Cardiac fibroblast (primary cell): ENCODE data around the gene ZFP92.

Source experiments
- DNase-seq, 2 donors: peaks; one replicate each; pipeline versions ENCODE4 v3.0.0 to v3.0.0-alpha.2; 2010; ENCODE audit warnings: low read depth in 2 of 2
- H3K4me3 ChIP-seq, 2 donors: replicated peaks in 1 of 2; 1 replicate in 1 of 2; 2 replicates in 1 of 2; pipeline ENCODE4 v1.5.1; 2011; ENCODE audit warnings: low read depth in 2 of 2, low read length in 2 of 2, mild to moderate bottlenecking in 2 of 2, moderate library complexity in 1 of 2
- TF ChIP-seq, protein P1 (sequence below): IDR thresholded peaks from one replicate; pipeline ENCODE4 v1.5.1; 2011; ENCODE audit warnings: low read depth, mild to moderate bottlenecking, low read length, inconsistent platforms

ZFP92 gene

DNA sequence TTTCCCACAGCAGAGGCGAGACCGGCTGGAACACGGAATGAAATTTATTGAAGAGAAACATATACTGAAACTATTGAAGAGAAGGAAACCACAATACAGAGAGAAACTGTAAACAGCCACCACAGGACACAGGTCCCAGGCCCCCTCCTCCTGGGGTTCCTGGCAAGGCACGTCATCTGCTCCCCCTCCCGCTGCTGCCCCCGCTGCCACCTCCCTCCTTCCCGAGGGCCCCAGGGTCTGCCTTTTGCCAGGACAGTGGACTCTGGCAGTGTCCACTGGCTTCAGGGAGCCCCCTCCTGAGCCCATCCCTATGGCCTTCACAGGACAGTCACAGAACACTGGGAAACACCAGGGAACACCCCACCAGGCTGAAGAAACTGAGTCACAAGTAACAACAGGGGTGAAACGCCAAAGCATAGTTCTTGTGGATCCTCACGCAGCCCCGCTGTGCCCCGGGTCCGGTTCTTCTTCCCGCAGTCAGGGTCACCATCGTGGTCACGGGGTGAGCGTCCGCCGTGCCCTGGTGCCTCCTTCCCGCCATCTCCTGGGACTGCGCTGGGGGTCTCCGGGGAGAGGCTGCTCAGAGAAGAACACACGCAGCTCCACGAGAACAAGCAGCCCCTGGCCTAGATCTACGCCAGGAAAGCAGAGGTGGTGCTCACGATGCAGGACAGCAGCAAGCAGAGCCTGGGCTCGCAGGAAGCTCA lies 15.5 kb upstream of the ZFP92 start:
- DNase-seq, result no peak
- TF ChIP-seq, protein P1, sequence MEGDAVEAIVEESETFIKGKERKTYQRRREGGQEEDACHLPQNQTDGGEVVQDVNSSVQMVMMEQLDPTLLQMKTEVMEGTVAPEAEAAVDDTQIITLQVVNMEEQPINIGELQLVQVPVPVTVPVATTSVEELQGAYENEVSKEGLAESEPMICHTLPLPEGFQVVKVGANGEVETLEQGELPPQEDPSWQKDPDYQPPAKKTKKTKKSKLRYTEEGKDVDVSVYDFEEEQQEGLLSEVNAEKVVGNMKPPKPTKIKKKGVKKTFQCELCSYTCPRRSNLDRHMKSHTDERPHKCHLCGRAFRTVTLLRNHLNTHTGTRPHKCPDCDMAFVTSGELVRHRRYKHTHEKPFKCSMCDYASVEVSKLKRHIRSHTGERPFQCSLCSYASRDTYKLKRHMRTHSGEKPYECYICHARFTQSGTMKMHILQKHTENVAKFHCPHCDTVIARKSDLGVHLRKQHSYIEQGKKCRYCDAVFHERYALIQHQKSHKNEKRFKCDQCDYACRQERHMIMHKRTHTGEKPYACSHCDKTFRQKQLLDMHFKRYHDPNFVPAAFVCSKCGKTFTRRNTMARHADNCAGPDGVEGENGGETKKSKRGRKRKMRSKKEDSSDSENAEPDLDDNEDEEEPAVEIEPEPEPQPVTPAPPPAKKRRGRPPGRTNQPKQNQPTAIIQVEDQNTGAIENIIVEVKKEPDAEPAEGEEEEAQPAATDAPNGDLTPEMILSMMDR, result no peak
- H3K4me3 ChIP-seq, result no peak overlapping the region

DNA sequence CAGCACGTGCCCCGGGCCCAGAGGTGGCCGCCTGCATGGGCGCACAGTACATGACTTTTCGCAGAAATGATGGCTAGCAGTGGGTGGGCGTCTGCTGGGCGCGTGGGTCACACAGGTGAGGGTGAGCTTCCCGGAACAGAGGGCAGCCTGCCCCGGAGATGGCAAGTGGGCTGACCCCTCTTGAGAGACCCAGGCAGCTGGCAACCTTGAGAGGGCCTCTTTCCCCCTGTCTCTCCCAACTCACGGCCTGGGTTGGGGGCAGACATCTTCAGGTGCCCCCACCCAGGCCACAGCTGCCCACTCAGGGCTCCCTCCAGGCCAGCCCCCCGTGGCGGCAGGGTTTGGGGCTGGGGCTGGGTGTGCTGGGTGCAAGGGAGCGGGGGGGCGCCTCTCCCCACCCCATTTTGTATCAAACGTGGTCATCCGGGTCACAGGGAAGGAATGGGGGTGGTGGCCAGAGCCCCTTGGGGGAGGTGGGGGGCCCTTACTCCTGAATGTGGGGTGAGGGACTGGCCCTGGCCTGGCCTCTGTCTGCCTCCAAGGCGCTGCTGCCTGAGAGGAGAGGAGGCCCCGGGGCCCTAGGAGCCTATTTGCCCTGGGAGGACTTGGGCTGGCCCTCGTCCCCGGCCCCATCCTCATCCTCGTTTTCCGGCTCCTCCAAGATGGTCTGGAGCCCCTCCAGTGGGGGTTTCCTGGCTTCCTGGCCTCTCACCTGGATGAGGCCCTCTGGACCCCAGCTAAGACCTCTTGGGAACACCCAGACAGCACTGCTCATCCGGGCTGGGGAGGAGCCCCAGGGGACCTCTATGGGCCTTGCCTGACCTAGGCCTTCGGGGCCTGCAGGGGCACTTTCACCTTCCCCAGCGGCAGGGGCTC lies 14.7 kb upstream of the ZFP92 start:
- TF ChIP-seq, protein P1, result no peak
- DNase-seq, result no peak
- H3K4me3 ChIP-seq, result no peak overlapping the region

DNA sequence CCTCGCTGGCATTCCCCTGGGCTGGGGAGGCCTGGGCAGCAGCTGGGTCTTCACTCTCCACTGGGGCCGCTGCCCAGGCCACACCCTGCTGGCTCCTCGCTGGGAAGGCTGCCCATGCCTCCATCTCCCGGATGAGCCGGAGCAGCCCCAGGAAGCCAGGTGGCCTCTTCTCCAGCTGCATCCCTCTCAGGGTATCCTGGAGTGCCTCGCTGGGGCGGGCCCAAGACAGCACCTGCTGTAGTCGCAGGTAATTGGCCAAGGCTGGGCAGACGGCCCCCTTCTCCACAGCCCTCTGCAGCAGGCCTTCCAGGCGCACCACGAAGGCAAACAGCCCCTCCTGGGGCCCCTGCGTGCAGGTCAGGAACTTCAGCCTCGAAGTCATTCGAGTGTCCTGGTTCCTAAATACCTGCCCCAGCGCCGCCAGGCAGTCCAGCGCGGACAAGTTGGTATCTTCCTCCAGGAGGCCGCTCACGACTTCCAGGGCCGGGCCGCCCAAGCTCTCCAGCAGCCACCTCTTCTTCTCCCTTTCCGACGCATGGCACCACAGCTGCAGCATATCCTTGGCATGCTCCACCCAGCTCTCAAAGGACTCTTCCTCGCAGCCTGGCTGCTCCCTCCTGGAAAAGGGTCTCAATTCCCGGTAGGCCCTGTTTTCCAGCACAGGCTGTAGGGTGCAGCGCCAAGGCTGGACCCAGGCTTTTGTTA lies 13.9 kb upstream of the ZFP92 start:
- TF ChIP-seq, protein P1, result no peak
- no peak overlapping the region for H3K4me3 ChIP-seq
- no peak for DNase-seq

DNA sequence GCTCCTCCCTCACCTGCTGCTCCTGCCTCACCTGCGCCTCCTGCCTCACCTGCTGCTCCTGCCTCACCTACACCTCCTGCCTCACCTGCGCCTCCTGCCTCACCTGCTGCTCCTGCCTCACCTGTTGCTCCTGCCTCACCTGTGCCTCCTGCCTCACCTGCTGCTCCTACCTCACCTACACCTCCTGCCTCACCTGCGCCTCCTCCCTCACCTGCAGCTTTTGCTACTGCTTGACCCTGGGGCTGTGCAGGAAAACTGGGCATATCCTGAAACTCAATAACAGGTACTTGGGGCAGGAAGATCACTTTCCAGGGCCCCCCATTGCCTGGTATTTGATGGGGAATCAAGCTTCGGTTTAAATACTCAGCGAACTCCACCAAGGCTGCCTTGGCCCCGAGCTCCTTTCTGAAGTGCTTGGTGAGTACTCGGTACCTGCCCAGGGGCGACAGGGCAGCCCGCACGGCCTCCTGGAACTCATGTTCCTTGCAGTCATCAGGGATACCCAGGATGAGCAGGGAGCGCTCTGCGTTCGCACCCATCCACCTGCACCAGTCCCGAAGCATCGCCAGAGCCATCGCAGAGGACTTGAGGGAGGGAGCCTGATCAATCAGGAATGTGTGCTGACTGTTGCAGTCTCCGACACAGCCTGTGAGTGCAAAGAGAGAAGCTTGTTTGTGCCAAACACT lies 12.9 kb upstream of the ZFP92 start:
- H3K4me3 ChIP-seq, result no peak overlapping the region
- no peak for DNase-seq
- TF ChIP-seq, protein P1, result no peak

DNA sequence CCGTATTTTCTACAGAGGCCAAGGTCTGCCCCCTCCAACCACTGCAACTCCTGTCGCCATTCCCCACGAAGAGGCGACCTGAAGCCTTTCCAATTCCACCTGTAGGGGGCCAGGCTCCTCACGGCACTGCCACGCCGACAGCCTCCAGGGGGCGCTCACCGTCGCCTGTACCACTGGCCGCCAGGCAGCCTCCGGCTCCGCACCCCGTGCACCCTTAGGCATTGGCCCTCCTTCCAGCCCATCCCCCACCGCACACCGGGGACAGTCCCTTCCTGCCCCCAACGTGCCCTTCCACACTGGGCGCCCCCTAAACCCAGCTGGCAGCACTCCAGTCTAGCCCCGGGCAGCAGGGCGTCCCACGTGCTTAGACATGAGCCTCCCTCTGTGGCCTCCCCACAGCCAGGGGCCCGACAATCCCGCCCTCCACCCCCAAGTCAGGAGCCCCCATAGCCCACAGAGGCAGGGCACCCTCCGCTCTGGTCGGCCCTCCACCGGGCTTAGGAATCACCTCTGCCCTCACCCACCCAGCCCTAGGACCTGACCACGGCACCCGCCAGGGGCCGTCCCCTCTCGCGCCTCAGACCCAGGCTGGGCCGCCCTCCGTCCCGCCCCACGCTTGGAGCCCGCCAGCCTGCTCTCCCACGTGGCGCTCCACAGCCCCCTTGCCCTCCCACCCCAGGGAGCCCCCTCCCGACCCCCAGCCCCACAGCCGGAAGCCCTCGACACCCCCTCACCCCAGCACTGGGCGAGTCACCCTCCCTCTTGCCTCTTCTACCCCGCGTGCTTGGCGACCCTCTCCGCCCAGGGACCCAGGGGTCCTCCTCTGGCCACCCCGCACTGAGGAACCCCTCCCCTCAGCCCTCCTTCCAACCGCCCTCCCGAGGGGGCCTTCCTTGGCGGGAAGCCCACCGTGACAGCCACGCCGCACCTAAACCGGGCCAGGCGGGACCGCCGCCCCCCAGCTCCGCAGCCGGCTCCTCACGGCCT lies 10.8 kb upstream of the ZFP92 start:
- TF ChIP-seq, protein P1, result peak; percentile 79
- DNase-seq, result peak in 1 of 2 donors; percentile 34
- no peak overlapping the region for H3K4me3 ChIP-seq
